Body of pancreas (tissue), 4 donors: ENCODE results near the gene SIM2. TPM values are rescaled to one million over a fixed set of nuclear protein-coding genes. Genes with fewer than 3 reads are reported as not detected.

Experiments
- ATAC-seq: fragments of 150-250 bp; one replicate; pipeline ENCODE4 v1.9.1; 2016
- DNase-seq, 4 donors: peaks; one replicate each; pipeline ENCODE4 v3.0.0-alpha.2; 2019
- H3K27ac ChIP-seq, 4 donors: fragments of 200-600 bp; sonication (generic); 1 replicate in 3 of 4; 2 replicates in 1 of 4; pipeline versions ENCODE4 v1.5.1 to v1.6.1; 2016 to 2019; ENCODE audit warnings: mild to moderate bottlenecking in 1 of 4, mixed read lengths in 1 of 4, moderate library complexity in 1 of 4
- H3K27me3 ChIP-seq, 2 donors: fragments of 200-600 bp; sonication (generic); one replicate each; pipeline ENCODE4 v1.6.0; 2016; ENCODE audit warnings: mild to moderate bottlenecking in 1 of 2
- H3K36me3 ChIP-seq, 2 donors: fragments of 200-600 bp; sonication (generic); replicated peaks in 1 of 2; 2 replicates each; pipeline ENCODE4 v1.5.1; 2016; ENCODE audit warnings: low read depth in 2 of 2; ENCODE audit not compliant: insufficient read depth in 1 of 2
- H3K4me1 ChIP-seq: fragments of 200-600 bp; sonication (generic); one replicate; pipeline ENCODE4 v1.6.0; 2016
- H3K4me3 ChIP-seq, 2 donors: fragments of 200-600 bp; sonication (generic); 1 replicate in 1 of 2; 2 replicates in 1 of 2; pipeline ENCODE4 v1.5.1; 2016 to 2019
- H3K9me3 ChIP-seq, 3 donors: fragments of 200-600 bp; sonication (generic); 1 replicate in 2 of 3; 2 replicates in 1 of 3; pipeline ENCODE4 v1.5.1; 2016
- CTCF ChIP-seq, 7 experiments: fragments of 450-650 bp in 4 of 7; fragments of 200-600 bp in 3 of 7; sonication (generic) in 3 of 7; IDR thresholded peaks; one replicate each; pipeline ENCODE4 v1.5.1; 2016 to 2019; ENCODE audit warnings: antibody characterized with exemption in 7 of 7
- POLR2A ChIP-seq, 3 donors: fragments of 450-650 bp; IDR thresholded peaks; one replicate each; pipeline ENCODE4 v1.6.1; 2016; ENCODE audit warnings: antibody characterized with exemption in 3 of 3, mild to moderate bottlenecking in 2 of 3
- WGBS, 2 donors: methylation state at CpG; one replicate each; pipeline ENCODE4 v1.1.5; 2017; 5-methylcytosine and 5-hydroxymethylcytosine counted together
- intact Hi-C: fragments of 100-400 bp; cut with DNase I; formaldehyde crosslinking; loops from one replicate; pipeline ENCODE4 v1.15.1; 2023
- total RNA-seq, 2 donors: library from RNA; depleted of rRNA; stranded (reverse); fragments of >200 nt; gene quantifications; one replicate each; pipeline ENCODE4 v1.1.0, GENCODE V29; 2016

Gene SIM2
- total RNA-seq, 2 donors from 2014 or later, result 0.26 TPM; not detected in 1

- Histone ChIP-seq H3K9me3 (no peaks in the 10 kb centered on the region), H3K27ac (no peak overlapping the region), H3K27me3 (no peaks in the 10 kb centered on the region), H3K4me1 (no peaks in the 10 kb centered on the region), H3K36me3 (no peaks in the 10 kb centered on the region), H3K4me3 (no peak overlapping the region)
- no peak for ATAC-seq
- no peak for DNase-seq
- TF ChIP-seq CTCF (IDR thresholded peaks at IDR 0.05) (no peak), POLR2A (IDR thresholded peaks at IDR 0.05) (no peak)
- WGBS, 2 donors, result 73 to 84% methylated on average over 5 of the region's 5 CpGs
- intact Hi-C loops, result no loop called here
Measured at GRCh38 chr21:36672737-36673136, 26.2 kb upstream of the SIM2 start.

DNA sequence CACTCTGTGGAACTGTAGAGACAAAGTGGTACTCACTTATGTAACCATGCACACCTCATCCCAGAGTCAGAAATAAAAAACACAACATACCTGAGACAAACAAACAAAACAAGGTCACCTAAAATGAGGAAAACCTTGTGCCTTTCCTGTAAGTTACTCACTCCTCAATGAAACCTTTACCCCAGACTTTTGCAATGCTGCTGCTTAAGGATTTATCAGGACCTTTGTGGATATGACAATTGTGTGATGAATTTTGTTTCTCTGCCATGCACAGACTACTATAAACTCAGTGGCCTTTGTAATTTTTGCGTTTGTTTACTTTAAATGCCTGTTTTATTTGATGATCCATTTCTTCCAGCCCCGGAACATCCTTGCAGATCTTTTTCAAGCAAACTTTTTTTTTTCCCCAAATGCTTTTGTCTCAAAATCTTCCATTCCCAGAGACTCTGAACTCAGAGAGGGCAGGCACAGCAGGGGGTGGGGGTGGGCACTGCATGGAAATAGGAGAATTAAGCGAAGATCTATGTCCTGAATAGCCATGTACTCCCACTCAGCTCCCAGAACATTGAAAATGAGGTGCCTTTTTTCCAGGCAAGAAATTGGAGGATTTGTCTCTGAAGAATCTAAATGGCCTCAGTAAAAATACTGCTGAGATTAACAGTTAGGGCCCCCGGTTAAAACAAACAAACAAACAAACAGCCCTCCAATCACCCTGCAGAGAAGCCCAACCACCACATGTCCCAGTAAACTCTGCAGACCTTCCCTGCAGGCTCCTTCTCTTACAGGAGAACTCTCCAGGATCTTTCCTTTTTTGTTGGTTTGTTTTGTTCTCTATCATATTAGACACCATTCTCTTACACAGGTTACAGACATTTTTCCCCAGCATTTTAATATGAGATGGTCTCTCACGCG is 22.6 kb upstream of the SIM2 start:
- Histone ChIP-seq H3K27ac (no peak overlapping the region), H3K9me3 (peaks cover 0 to 8% (median 0%) of the 10 kb centered on the region in 3 donors), H3K4me3 (no peak overlapping the region), H3K36me3 (no peaks in the 10 kb centered on the region), H3K4me1 (no peaks in the 10 kb centered on the region), H3K27me3 (no peaks in the 10 kb centered on the region)
- no peak for TF ChIP-seq CTCF (IDR thresholded peaks at IDR 0.05)
- no peak for TF ChIP-seq POLR2A (IDR thresholded peaks at IDR 0.05)
- whole genome bisulfite sequencing, 2 donors, result 68 to 71% methylated on average over 6 of the region's 6 CpGs
- ATAC-seq (no peak), DNase-seq (no peak)
- intact Hi-C loops, result no loop called here

- H3K4me3 ChIP-seq, result no peak overlapping the region
- no peak for TF ChIP-seq POLR2A (IDR thresholded peaks at IDR 0.05)
- TF ChIP-seq CTCF (IDR thresholded peaks at IDR 0.05), result no peak
- no peak overlapping the region for H3K27ac ChIP-seq
- no peaks in the 10 kb centered on the region for H3K36me3 ChIP-seq
- WGBS, 2 donors, result 46 to 51% methylated on average over 2 of the region's 2 CpGs
- no peaks in the 10 kb centered on the region for H3K4me1 ChIP-seq
- ATAC-seq, result no peak
- H3K9me3 ChIP-seq, result peaks cover 0 to 14% (median 0%) of the 10 kb centered on the region in 3 donors
- no peak for DNase-seq
- H3K27me3 ChIP-seq, result no peaks in the 10 kb centered on the region
- intact Hi-C loops, result no loop called here
Measured at GRCh38 chr21:36677443-36677842, 21.5 kb upstream of the SIM2 start.

GRCh38 chr21:36678538-36678937 is 20.4 kb upstream of the SIM2 start:
- no peaks in the 10 kb centered on the region for H3K27me3 ChIP-seq
- no peak overlapping the region for H3K4me3 ChIP-seq
- WGBS, 2 donors, result 77 to 86% methylated on average over 2 of the region's 2 CpGs
- intact Hi-C loops, result no loop called here
- TF ChIP-seq POLR2A (IDR thresholded peaks at IDR 0.05) (no peak), CTCF (IDR thresholded peaks at IDR 0.05) (no peak)
- peaks cover 0 to 14% (median 0%) of the 10 kb centered on the region in 3 donors for H3K9me3 ChIP-seq
- no peaks in the 10 kb centered on the region for H3K4me1 ChIP-seq
- ATAC-seq (no peak), DNase-seq (no peak)
- H3K27ac ChIP-seq, result no peak overlapping the region
- no peaks in the 10 kb centered on the region for H3K36me3 ChIP-seq
